NCI-H748 treated with DMSO at 0.1 percent for 48 hours (cell line): ENCODE results near the gene GALNT14.
"Not testable (repeated sequence)": the region's sequence is repeated elsewhere in the genome, so short reads cannot be mapped to it uniquely, and the experiment has no call there.

Experiments used
- DNase-seq: peaks from one replicate; lab custom pipeline; 2025; lab: John Stamatoyannopoulos, UW

The GALNT14 gene

GRCh38 chr2:30936977-30937376, 201.3 kb downstream of the GALNT14 start:
- DNase-seq = no peak

DNA sequence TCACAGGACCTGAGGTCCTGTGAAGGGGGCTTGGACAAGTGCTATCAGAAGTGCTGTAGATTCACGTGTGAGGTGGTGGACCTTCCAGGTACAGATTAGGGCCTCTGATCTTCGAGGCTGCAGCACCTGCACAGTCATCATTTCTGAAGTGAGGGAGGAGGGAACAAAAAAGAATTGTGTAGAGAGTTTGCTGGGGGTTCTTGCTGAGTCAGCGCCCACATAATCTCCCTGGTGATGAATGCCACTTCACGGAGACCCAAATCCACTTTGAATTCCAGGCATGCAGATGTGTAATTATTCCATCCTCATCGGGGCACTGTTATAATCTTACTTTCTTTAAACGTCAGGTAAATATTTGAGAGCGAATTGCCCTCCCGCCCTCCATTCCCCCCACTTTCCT, 202.4 kb downstream of the GALNT14 start:
- no peak for DNase-seq

- DNase-seq = no peak
Measured at GRCh38 chr2:30934066-30934465, 204.2 kb downstream of the GALNT14 start.

DNA sequence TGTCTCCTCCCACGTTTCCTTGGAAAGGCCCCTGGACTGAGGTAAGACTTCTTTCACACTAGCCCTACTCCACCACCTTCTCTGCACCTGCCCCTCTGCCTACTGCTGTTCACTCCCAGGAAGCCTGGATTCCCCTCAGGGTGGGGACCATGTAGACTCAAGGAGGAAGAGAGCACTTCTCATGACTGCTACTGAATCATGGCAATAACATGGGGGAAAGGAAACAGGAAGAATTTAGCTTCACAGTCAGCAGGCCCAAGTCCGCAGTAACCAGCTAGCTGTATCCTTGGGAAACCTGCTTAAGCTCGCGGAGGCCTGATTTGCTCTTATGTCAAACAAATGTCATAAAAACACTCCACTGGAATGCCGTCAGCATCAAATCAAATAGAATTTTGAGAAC, 204.7 kb downstream of the GALNT14 start:
- DNase-seq = no peak

DNA sequence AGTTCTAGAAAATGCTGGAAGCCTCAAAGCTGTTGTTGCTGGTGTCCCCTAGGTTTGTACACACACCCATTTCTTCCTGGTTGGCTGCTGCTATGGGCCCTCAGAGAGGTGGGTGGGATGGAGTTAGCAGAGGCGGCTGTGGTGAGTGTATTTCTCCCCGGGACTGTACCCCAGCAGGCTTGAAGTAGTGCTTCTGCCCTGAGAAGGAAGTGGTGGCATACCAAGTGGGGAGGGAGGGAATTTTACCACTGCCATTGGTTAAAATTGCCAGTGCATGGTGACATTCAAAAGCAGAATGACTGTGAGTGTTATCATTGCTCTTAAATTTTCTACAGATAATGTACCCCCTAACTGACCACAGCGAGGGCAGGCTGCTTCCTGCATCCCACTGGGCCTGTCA, 205.4 kb downstream of the GALNT14 start:
- no peak for DNase-seq

GRCh38 chr2:30931841-30932407, 206.3 kb downstream of the GALNT14 start:
- DNase-seq = no peak

- no peak for DNase-seq
Measured at GRCh38 chr2:30930716-30931115, 207.5 kb downstream of the GALNT14 start.

- no peak for DNase-seq
Measured at GRCh38 chr2:30927465-30928075, 210.7 kb downstream of the GALNT14 start.

- no peak for DNase-seq
Measured at GRCh38 chr2:30926606-30927005, 211.6 kb downstream of the GALNT14 start.

- no peak for DNase-seq
Measured at GRCh38 chr2:30923623-30924022, 214.6 kb downstream of the GALNT14 start.

DNA sequence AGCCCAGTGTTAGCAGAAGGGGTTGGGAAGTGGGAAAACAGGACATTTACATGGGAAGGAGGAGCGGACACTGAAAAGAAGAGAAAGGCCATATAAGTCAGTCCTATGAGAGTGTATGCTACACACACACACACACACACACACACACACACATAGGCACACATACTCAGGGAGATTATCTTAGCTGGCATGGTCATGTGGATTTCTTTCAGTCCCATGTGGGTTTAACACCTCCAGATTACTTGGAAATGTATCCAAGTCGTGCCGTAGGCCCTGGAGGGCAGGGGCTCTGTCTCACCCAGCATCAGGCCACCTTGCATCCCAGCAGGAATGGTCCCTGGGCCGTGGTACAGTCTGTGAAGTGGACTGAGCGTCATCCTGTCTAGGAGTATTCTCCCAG, 217.7 kb downstream of the GALNT14 start:
- no peak for DNase-seq

GRCh38 chr2:30915486-30915885, 222.8 kb downstream of the GALNT14 start:
- no peak for DNase-seq

GRCh38 chr2:30914456-30914855, 223.8 kb downstream of the GALNT14 start:
- DNase-seq = no peak

DNA sequence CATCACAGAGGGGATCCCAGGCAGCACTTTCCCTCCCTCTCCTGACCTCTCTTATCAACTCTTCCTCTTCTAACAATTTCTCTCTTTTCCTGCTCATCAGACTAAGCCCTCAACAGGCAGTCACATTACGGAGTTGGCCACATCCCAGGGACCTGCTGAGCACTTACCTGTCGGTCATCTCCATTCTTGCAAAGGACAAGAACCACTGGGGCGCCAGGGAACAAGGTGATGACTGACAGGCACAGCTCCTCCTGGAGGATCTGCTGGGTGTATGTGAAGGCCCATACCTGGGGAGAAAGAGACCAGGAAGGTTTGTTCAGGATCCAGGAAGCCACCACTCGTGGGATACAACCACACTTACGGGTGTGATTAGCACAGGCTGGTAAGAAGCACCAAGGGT, 226.2 kb downstream of the GALNT14 start:
- DNase-seq = no peak

DNA sequence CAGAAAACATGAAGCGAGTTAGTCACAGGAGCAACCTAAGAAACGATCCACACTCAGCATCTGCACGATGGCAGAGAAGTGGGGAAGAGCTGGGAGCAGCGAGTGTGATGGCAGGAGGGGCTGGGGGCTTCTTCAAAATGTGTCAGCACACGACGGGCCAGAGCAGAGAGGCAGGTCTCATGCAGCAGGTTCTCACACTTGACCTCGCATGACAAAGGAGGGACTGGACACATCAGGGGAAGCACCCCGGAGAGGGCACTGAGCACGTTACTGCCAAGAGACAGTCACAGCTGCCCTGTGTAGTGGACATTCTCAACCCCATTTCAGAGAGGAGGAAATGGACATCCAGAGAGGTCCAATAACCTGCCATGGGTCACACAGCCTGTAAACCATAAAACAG, 226.9 kb downstream of the GALNT14 start:
- no peak for DNase-seq

DNA sequence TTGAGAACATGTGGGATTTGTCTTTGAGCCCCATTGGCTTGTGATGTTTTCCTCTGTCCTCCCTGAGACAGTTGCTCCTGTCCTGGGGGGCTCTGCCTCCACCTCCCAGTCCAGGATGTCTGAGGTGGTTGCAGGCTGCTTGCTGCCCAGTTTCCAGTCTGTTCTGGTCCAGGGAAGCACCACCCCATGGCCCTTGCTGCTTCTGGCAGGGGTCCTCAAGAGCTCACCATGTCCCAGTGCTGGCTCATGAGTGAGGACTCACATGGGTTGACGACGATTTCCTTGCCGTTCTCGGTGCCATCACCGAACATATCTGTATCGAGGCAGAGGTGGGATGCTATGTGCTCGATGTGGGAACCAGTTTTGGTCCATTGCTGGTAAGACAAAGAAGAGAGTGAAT, 227.6 kb downstream of the GALNT14 start:
- no peak for DNase-seq

DNA sequence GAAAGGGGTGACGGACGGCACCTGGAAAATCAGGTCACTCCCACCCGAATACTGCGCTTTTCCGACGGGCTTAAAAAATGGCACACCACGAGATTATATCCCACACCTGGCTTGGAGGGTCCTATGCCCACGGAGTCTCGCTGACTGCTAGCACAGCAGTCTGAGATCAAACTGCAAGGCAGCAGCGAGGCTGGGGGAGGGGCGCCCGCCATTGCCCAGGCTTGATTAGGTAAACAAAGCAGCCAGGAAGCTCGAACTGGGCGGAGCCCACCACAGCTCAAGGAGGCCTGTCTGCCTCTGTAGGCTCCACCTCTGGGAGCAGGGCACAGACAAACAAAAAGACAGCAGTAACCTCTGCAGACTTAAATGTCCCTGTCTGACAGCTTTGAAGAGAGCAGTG, 233.8 kb downstream of the GALNT14 start:
- not testable (repeated sequence) for DNase-seq

GRCh38 chr2:30903326-30903725, 234.9 kb downstream of the GALNT14 start:
- no peak for DNase-seq

DNA sequence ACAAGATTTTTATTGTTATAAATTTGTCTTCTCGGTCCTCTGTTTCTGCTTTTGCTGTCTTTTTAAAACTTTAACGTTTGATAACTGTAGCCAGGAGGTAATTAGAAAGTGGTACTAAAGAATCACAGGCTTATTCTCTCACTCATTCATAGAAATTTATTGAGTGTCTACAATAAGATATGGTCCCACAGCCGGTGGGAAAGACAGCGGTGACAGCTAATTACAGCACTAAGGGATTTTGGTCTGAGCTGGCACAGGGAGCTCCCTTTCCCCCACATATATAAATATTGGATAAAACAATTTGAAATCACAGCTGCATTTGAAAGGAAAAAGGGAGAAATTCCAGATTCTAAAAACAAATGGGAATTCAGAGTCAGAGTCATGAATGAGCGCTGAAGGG, 237.9 kb downstream of the GALNT14 start:
- no peak for DNase-seq

DNA sequence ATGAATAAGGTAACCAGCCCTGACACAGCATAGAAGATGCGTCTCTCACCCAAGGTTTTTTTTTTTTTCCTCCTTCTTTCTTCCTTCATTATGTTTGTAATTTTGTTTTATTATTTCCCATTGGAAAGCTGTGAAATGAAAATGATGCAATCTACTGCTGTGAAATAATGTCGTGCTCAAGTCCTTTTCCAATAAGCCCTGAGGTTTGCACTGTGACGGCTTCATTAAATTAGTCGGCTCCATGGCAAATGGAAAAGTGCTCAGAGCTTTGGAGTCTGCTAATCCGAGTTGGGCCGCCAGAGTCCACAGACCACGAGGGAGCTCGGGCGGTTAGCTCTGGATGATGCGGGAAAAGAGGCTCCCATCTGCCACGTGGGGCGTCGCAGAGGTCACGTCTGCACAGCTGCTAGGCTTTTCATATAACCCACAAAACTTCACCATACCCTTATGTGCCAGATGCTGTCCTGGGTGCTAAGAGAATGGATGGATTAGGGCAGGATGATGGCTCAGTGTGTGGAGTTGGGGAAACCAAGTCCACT, 238.7 kb downstream of the GALNT14 start:
- DNase-seq = no peak

GRCh38 chr2:30897539-30897938, 240.7 kb downstream of the GALNT14 start:
- DNase-seq = no peak

GRCh38 chr2:30894498-30895119, 243.6 kb downstream of the GALNT14 start:
- no peak for DNase-seq

DNA sequence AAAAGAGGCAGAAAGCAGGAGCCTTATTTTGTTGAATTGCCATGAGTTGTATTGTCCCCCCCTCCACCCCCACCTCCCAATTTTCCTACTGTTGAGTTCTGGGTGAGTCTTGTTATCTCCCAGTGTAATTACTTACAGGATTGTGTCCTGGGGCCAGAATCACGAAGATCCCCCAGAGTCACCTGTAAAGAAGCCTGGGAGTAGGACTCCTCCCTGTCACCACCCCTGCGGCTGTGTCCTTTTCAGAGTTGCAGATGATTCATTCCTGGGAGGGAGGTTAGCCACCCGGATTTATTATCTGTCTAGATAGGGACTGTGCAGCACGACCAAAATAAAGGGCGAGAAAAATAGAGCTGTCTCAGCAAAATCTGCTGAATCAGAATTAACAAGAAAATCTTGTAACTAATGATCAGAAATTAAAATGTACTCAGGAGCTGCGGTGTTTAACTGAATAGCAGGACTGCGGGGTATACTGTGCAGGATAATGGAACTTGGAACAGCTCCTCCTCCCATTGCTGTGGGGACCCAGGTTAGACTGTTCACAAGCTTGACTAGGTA, 249.3 kb downstream of the GALNT14 start:
- no peak for DNase-seq
